ENCODE measurements around the gene BEAN1. TPM values are rescaled to one million over a fixed set of nuclear protein-coding genes. Genes with fewer than 3 reads are reported as not detected.
A peak's percentile ranks its signal among the peaks of the same experiment; 100 is the strongest.

The BEAN1 gene
- total RNA-seq, 4 donors from 2014 or later, result 0.52 to 3.9 TPM; not detected in 2

GRCh38 chr16:66503612-66504011, 76.5 kb downstream of the BEAN1 start:
- no peaks in the 10 kb centered on the region for H3K36me3 ChIP-seq
- TF ChIP-seq POLR2A (IDR thresholded peaks at IDR 0.05) (no peak), CTCF (IDR thresholded peaks at IDR 0.05) (no peak)
- no peaks in the 10 kb centered on the region for H3K27me3 ChIP-seq
- intact Hi-C loops (cut with DNase I; ENCODE audit: low total_unique reads), result no loop called here
- no peaks in the 10 kb centered on the region for H3K9me3 ChIP-seq
- no peak overlapping the region for H3K4me3 ChIP-seq
- no peaks in the 10 kb centered on the region for H3K4me1 ChIP-seq
- DNase-seq, result no peak
- H3K27ac ChIP-seq, result peak overlapping the region; percentile 62 to 70

GRCh38 chr16:66507731-66508239, 80.7 kb downstream of the BEAN1 start:
- Histone ChIP-seq H3K4me3 (no peak overlapping the region), H3K9me3 (no peaks in the 10 kb centered on the region), H3K36me3 (no peaks in the 10 kb centered on the region), H3K27me3 (no peaks in the 10 kb centered on the region), H3K27ac (no peak overlapping the region), H3K4me1 (no peaks in the 10 kb centered on the region)
- peak in 1 of 2 donors; percentile 1 for DNase-seq
- intact Hi-C loops (cut with DNase I; ENCODE audit: low total_unique reads), result no loop called here
- TF ChIP-seq POLR2A (IDR thresholded peaks at IDR 0.05) (no peak), CTCF (IDR thresholded peaks at IDR 0.05) (no peak)

- no peaks in the 10 kb centered on the region for H3K36me3 ChIP-seq
- no peaks in the 10 kb centered on the region for H3K4me1 ChIP-seq
Observed at GRCh38 chr16:66508248-66508913, 81.3 kb downstream of the BEAN1 start.

GRCh38 chr16:66508914-66509496, 81.9 kb downstream of the BEAN1 start:
- Histone ChIP-seq H3K4me3 (no peak overlapping the region), H3K9me3 (no peaks in the 10 kb centered on the region), H3K4me1 (no peaks in the 10 kb centered on the region), H3K27me3 (no peaks in the 10 kb centered on the region), H3K27ac (no peak overlapping the region), H3K36me3 (no peaks in the 10 kb centered on the region)
- intact Hi-C loops (cut with DNase I; ENCODE audit: low total_unique reads), result no loop called here
- peak in 1 of 2 donors; percentile 8 for DNase-seq
- TF ChIP-seq POLR2A (IDR thresholded peaks at IDR 0.05) (no peak), CTCF (IDR thresholded peaks at IDR 0.05) (no peak)

More at GRCh38 chr16:66508248-66508913, 81.3 kb downstream of the BEAN1 start:
- Histone ChIP-seq H3K27me3 (no peaks in the 10 kb centered on the region), H3K9me3 (no peaks in the 10 kb centered on the region), H3K4me3 (no peak overlapping the region), H3K27ac (no peak overlapping the region)
- DNase-seq, result peak; percentile 1 to 9
- intact Hi-C loops (cut with DNase I; ENCODE audit: low total_unique reads), result no loop called here
- TF ChIP-seq CTCF (IDR thresholded peaks at IDR 0.05) (no peak), POLR2A (IDR thresholded peaks at IDR 0.05) (no peak)

GRCh38 chr16:66509576-66509975, 82.5 kb downstream of the BEAN1 start:
- peak in 1 of 2 donors; percentile 11 for DNase-seq
- Histone ChIP-seq H3K4me3 (no peak overlapping the region), H3K9me3 (no peaks in the 10 kb centered on the region), H3K27ac (no peak overlapping the region), H3K36me3 (no peaks in the 10 kb centered on the region), H3K27me3 (no peaks in the 10 kb centered on the region), H3K4me1 (no peaks in the 10 kb centered on the region)
- intact Hi-C loops (cut with DNase I; ENCODE audit: low total_unique reads), result no loop called here
- TF ChIP-seq POLR2A (IDR thresholded peaks at IDR 0.05), result no peak
- no peak for TF ChIP-seq CTCF (IDR thresholded peaks at IDR 0.05)
